IPS-NIHi7 (cell line): Measurements from ENCODE around the gene CRABP2.

Experiments
- DNase-seq: peaks from one replicate; pipeline ENCODE4 v3.0.0; 2012; ENCODE audit warnings: mixed read lengths; ENCODE audit errors: extremely low spot score

Gene CRABP2

GRCh38 chr1:156690675-156691036 is 14.7 kb downstream of the CRABP2 start:
- DNase-seq = no peak

GRCh38 chr1:156689953-156690674 is 15.3 kb downstream of the CRABP2 start:
- DNase-seq = no peak

GRCh38 chr1:156689035-156689952 is 16.1 kb downstream of the CRABP2 start:
- peak; percentile 79 for DNase-seq

- DNase-seq = no peak
Observed at GRCh38 chr1:156684227-156684782, 21.1 kb downstream of the CRABP2 start.

- no peak for DNase-seq
Observed at GRCh38 chr1:156682166-156682890, 23.1 kb downstream of the CRABP2 start.

GRCh38 chr1:156681196-156681960 is 24.0 kb downstream of the CRABP2 start:
- no peak for DNase-seq

GRCh38 chr1:156680056-156680455 is 25.3 kb downstream of the CRABP2 start:
- no peak for DNase-seq

- DNase-seq = no peak
Observed at GRCh38 chr1:156677616-156678596, 27.5 kb downstream of the CRABP2 start.

- peak; percentile 78 for DNase-seq
Observed at GRCh38 chr1:156676820-156677615, 28.4 kb downstream of the CRABP2 start, which contains the start of gene NES. Gene NES (minus strand): TSS chr1:156677407. CDS start chr1:156677264, 143 bp downstream.

- DNase-seq = no peak
Observed at GRCh38 chr1:156676114-156676819, 29.1 kb downstream of the CRABP2 start.

GRCh38 chr1:156675210-156676113 is 29.9 kb downstream of the CRABP2 start:
- DNase-seq = no peak

- peak; percentile 79 for DNase-seq
Observed at GRCh38 chr1:156673387-156674121, 31.8 kb downstream of the CRABP2 start.

GRCh38 chr1:156671804-156672203 is 33.6 kb downstream of the CRABP2 start:
- no peak for DNase-seq

- no peak for DNase-seq
Observed at GRCh38 chr1:156670791-156671190, 34.6 kb downstream of the CRABP2 start.

GRCh38 chr1:156670359-156670758 is 35.0 kb downstream of the CRABP2 start:
- no peak for DNase-seq

- DNase-seq = no peak
Observed at GRCh38 chr1:156669794-156670193, 35.6 kb downstream of the CRABP2 start.
